Measurements from ENCODE around the gene NR0B2.

NR0B2 gene

DNA sequence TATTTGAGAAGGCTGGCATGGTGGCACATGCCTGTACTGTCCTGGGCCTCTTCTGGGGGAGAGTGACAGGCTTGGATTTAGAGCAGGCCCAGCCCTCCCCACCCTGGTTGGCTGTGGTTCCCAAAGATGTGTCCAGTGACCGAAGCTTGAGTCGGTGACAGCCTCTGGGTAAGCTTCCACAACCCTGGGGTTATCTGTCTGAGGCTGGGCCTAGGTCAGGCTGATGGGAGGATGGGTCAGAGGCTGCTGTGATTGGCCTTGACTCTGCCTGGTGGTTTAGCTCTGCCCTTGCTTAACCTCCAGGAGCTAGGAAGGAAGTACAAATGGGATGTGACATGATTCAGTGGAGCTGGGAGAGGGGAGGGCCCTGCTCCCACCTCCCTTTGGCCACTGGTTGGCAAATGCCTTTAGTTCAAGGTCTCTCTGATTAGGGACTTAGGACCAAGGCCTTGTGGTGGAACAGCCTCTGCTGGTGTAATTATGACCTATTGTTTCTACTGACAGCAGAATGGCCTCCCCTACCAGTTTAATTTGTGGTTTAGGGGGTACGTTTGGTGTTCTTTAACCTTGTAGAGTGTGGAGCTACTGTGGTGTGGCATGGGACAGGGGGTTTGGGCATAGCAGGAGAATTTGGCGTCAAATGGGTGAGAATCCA, 24.4 kb upstream of the NR0B2 start:
- peak; percentile 16 for DNase-seq (ENCODE audit: low spot score)
- FAIRE-seq, result no peak

DNA sequence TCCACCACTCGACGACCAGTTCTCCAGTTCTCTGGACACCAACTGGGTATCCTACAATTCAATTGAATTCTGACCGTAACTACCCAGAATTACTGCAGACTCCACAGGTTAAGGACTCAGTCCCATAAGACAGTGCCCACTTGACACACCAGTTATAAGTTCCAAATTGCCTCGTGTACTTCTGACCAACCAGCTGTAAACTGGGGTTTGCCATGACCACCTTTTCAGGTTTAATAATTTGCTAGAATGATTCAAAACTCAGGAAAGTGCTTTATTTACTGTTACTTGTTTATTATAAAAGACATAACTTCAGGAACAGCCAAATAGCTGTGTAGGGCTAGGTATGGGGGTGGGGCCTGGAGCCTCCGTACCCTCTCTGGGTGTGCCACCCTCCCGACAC, 23.0 kb upstream of the NR0B2 start:
- FAIRE-seq, result no peak
- no peak for DNase-seq (ENCODE audit: low spot score)

DNA sequence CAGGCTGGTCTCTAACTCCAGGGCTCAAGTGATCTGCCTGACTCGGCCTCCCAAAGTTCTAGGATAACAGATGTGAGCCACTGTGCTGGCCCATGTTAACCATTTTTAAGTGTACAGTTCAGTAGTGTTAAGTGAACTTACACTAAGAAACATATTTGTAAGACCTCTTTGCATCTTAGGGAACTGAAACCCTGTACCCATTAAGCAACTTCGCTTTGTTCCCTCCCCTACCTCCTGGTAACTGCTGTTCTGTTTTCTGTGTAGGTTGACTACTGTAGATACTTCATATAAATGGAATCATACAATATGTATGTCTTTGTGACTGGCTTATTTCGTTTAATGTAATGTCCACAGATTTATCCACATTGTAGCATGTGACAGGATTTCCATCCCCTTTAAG, 18.8 kb upstream of the NR0B2 start:
- no peak for DNase-seq (ENCODE audit: low spot score)
- no peak for FAIRE-seq

DNA sequence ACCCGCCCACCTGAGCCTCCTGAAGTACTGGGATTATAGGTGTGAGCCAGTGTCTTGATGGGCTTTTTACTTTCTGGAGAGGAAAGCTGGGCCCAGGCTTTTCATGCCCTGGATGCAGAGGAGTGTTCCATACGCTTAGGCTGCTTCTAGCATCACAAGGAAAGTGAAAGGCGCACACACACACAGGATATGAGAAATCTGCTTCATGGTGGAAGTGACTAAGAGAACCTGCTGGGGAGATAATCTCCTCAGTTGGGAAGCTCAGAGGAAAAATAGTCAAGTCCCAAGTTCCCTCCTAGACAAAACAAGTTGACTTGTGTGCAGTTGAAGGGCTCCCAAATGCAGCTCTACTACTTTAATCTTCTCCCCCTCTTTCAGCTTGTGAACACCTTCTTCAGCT, 9.9 kb upstream of the NR0B2 start:
- DNase-seq (ENCODE audit: low spot score) (peak; percentile 39), FAIRE-seq (no peak)

DNA sequence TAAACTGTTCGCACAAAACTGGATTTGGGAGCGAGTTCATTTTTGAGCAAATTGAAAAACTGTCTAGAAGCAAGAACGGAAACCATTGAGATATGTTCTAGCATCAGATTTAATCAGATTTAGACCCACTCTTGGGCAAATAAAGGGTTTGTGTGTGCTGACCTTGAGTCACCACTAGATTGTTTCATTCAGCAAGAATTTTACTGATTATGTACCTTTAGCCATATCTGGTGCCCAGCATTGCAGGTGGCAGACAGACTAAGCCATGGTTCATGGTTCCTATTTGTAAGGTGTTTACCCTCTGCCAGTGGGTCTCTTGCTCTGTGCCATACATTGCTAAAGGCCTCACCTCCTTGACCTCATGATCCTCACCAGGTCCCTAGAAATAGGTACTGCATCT, 9.1 kb upstream of the NR0B2 start:
- DNase-seq (ENCODE audit: low spot score), result peak; percentile 35
- FAIRE-seq, result no peak

DNA sequence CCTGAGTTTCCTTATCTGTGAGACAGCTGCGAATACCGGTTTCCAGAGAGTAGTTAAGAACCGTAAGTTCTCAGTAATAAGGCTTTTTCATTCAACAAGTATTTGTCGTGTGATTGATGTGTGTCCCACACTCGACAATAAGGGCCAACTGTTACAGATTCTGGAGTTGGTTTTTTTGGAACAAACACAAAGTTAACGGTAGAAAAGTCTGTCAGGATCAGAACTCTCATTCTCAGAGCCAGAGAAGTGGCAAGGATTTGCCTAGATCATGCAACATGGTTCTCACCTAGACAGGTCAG, 8.6 kb upstream of the NR0B2 start:
- no peak for DNase-seq (ENCODE audit: low spot score)
- no peak for FAIRE-seq

DNA sequence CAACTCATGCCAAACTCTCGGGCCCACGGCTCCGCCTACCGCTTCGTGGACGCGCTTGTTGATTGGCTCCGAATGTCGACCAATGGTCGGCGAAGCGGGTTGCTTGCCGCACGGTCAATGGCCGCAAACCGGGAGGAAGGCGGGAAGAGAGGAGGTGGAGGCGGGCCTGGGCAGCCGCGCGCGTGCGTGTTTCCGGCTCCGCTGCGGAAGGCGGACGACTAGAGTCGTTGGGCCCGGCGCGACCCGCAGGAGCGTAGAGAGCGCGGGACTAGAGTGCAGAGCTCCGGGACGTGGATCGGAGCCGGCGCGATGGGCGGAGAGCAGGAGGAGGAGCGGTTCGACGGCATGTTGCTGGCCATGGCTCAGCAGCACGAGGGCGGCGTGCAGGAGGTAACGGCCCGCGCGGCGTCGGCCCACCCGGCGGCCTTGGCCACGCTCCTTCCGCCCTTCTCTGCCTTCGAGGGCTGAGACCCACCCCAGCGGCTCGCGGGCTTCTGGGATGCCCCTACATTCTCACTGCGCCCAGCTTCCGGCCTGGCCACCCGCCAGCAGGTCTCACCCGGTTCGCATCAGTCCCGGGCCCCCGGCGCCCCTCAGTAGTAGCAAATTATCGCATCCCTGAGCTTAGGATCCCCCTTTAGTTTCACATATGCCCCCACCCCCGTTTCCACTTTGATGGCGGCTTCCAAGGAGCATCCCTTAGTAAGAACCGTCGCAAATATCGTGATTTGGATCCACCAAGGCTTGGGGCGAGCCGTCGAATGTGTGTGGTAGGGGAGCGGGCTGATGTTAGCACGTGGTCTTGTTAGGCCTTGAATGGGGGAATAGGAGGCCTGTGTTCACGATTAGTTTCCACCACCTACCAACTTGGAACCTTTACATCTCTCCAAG, 8.0 kb upstream of the NR0B2 start, which contains the start of gene NUDC:
Gene NUDC (plus strand): TSS at position 204 of the 891 bp plus-strand sequence. CDS start 106 bp downstream, at position 310.
- peak; percentile 91 for FAIRE-seq
- peak; percentile 91 for DNase-seq (ENCODE audit: low spot score)

DNA sequence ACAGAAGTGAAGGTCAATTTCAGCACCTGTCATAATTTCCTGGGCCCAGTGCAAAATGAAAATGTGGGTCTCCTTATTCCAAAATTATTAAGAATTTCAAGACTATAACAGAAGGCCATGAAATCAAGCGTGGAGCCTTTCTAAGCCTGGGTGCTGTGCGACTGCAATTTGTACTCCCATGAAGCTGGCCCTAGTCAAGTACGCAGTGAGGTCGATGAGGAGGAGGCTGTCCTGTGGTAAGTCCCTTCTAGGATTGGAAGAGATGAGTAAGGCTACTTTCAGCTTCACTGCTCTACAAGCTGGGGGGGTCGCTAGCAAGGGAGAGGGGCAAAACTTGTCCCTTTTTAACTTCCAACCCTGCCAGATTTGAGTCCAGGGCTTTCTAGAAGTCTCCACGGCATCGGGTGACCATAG, 7.4 kb upstream of the NR0B2 start:
- DNase-seq (ENCODE audit: low spot score) (no peak), FAIRE-seq (no peak)

DNA sequence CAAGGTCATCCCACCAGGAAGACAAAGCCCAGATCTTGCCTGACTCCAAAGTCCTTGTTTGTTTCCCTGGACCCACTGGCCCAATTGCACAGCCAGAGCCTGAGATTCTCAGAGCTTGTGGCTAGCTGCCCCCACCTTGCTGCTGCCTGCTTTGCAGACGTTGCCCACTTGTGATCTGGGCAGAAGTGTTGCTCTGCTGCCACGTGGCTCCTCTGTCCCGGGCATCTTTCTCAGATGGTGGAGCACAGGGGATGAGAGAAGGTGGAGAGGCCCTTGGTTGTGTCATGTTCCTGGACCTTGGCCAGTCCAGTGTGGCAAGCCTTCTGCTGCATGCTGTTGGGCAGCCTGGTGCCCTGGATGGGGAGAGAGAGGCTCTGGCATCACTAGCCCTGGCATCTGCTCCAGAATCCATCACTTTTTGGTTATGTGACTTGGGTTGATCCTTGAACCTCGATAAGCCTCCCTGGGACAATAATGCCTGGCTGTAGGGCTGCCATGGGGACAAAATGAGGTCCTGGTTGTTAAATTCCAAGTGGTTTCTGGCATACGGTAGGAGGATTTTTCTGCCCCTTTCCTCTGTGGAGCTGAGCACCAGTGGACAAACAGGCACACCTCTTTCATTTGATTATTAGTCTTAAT, 1.5 kb upstream of the NR0B2 start:
- DNase-seq (ENCODE audit: low spot score), result no peak

DNA sequence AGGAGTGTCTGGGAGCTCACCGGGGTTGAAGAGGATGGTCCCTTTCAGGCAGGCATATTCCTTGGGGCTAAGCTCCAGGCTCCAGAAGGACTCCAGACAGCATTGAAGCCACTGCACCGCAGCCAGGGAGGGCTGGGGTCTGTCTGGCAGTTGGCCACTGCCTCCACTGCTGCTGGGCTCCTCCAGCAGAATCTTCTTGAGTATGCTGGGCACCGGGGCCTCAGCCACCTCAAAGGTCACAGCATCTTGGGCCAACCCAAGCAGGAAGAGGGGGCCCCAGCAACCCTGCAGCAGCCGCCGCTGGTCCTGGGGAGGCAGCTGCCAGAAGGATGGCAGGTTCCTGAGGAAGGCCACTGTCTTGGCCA, 404 bp downstream of the NR0B2 start:
- FAIRE-seq (no peak), DNase-seq (ENCODE audit: low spot score) (no peak)

More for the DNA sequence above, 1.5 kb upstream of the NR0B2 start:
- FAIRE-seq, result no peak

DNA sequence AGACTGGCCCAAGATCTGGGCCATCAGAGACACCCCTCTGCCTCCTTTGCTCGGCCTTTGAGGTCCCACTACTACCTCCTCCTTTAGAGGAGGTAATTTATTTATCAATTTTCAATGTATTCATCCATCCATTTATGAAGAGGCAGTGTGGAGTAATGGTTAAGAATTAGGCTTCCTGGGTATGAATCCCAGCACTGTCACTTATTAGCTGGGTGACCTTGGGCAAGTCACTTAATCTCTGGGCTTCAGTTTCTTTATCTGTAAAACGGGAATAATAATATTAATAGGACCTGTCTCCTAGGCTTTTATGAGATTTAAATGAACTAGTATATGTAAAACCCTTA, 1.7 kb downstream of the NR0B2 start:
- FAIRE-seq, result no peak
- DNase-seq (ENCODE audit: low spot score), result no peak

DNA sequence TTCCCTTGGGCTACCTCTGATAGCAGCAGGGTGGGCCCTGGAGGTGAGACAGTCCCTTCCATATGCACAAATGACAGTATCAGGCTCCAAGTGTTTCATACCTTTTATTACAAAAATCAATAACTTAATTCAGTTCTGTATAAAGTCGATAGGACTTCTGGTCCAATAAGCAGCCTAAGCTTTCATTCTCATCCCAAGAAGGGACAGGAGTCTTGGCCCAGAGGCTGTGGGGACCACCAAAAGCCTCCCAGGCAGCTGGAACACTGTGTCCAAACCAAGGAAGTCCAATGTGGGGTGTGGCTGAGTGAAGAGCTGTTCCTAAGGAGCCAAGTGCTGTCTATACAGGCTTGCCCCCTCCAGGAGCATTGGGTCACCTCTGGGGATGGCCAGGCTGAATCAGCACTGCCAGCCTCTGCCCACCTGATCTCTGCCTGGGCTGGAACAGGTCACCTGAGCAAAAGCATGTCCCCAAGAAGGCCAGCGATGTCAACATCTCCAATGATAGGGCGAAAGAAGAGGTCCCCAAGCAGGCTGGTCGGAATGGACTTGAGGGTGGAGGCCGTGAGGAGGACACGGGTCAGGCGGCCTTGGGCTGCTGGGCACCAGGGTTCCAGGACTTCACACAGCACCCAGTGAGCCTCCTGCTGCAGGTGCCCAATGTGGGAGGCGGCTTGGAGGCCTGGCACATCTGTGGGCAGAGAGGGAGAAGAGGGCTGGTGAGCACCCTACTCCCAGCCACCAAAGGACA, 2.2 kb downstream of the NR0B2 start:
- DNase-seq (ENCODE audit: low spot score) (no peak), FAIRE-seq (no peak)

DNA sequence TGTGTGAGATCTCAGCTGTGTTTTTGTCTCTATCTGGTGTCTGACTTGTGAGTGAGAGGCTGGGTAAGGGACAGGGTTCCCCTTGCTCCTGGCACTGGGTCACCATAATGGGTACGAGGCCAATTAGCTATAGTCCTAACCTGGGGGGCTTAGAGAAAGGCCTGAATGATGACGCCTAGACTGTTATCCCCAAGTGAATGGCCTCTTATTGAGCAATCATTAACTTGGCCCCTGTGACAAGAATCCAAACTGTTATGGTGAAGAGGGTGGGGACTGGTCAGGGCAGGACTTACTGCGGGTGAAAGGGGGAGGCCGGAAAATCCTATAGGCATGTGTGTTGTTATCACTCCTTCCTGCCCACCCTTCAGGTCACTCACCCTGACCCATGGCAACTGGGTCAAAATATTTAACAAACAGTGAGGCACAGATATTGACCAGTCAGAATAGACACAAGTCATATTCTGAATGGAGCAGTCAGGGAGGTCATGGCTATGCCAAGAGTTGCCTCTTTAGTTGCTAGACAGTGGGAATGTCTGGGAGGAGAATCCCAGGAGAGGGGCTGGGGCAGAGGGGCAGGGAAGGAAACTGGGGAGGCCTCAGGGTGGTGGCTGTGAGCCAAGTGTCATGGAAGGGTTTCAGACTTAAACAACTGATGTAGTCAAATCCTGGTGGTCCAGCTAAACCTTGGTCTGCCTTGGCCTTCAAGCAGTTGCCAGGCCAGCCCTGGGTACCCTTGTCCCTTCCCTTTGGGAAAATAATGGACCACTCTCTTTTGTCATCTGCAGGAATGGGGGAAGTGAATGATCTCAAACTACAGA, 3.2 kb downstream of the NR0B2 start:
- no peak for FAIRE-seq
- peak; percentile 48 for DNase-seq (ENCODE audit: low spot score)

DNA sequence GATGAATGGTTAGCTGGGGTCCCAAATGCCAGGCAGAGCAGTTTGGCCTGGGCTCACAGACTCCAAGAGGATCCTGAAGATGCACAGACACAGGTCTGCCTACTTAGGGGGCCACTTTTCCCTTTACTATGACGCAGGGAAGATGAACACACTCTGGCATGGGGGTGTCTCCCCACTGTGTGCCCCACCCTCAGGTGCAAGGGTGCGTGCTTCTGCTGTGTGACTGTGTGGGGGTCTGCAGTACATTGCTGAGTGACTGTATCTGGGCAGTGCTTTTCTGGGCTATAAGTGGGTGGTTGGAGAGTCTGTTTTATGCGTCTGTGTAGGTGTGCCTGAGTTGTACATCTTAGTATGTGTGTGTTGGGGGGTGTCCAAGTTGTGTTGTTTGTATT, 3.8 kb downstream of the NR0B2 start:
- DNase-seq (ENCODE audit: low spot score) (no peak), FAIRE-seq (no peak)

DNA sequence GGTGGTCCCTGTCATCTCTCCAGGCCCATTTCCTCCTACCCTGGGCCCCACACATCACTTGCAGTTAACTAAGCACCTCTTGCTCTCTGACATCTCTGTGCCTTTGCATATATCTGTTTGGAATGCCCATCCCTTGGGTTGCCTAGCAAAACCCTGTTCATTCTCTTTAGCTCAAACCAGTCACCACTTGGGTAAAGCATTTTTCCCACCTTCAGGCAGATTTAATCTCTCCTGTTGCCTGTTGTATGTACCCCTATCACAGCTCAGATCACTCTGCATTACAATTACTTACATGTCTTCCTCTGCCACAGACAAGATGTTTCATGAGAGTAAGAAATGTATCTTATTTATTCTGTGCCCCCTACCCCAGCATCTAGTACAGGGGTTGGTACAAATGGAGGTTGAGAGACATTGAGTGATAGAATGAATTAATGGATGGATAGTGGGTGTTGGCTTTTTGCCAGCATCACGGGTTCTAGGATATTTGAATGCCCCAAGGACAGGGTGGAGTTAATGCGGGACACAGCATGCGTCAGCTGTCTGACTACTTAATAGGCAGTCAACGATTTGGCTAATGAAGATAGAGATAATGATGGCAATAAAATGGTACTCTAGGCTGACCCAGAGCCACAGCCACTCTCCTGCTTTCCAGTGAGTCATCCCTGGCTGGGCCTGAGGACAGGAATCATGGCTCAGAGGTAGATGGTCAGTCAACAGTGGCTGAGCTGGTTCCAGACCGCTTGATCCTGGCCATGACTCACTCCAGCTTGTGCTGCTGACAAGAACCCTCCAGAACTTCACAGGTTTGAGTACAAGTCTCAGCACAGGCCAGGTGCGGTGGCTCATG, 6.5 kb downstream of the NR0B2 start:
- DNase-seq (ENCODE audit: low spot score) (peak; percentile 94), FAIRE-seq (peak; percentile 95)

DNA sequence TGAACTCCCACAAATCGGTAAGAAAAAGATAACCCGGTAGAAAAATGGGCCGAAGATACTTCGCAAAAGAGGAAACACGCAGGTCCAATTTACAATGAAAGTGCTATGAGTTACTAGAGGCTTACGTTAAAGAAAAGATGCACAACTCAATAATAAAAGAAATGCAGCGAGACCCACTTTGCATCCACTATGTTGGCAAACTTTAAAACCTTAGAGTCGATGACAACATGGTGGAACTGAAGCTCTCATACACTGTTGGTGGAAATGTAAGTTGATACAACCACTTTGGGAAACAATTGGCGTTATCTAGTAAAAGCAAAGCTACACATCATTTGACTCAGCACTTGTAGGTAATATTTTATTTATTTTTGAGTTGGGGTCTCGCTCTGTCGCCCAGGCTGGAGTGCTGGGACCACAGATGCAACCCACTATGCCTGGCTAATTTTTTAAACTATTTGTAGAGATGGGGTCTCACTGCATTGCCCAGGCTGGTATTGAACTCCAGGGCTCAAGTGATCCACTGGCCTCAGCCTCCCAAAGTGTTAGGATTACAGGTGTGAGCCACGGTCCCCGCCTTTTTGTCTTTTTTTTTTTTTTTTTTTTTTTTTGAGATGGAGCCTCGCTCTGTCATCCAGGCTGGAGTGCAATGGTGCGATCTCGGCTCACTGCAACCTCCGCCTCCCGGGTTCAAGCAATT, 12.8 kb downstream of the NR0B2 start:
- FAIRE-seq (no peak), DNase-seq (ENCODE audit: low spot score) (no peak)

DNA sequence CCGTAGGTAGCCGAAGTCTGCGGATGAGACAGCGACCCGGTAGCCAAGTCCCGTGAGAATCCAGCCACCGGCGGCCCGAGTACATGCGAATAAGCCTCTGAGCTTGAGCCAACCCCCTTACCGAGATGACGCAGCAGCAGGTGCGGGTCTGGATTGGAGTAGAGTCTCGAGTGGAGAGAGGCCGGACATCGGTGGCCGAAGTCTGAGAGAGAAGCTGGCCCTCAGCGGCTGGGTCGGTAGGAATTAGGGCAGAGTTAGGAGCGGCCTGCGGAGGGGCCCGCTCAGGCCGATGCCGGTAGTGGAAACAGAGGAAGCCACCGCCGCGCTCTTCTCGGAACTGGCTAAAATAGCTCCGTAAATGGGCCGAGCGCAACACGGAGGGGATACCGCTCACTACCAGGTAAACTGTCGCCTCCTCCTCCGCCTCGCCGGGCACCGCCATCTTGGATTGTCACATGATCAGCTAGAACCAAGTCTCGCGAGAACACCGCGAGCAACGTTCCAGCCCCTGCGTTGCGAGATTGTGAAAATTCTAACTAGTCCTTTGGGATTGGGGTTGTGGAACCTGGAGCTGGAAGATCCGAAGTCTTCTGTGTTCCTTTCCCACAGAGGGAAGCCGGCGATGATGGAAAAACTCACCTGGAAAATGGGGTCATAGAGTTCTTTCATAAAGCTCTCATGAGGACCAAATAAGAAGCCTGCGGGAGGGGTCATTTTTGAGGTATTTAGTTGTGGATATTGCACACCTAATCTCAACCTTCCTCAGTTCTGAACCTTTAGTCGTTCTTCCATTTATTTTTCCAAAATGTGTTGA, 13.6 kb downstream of the NR0B2 start, which contains the start of gene GPATCH3:
Gene GPATCH3 (minus strand): TSS at position 467 of the 814 bp plus-strand sequence. CDS start 25 bp downstream, at position 442.
- FAIRE-seq, result peak; percentile 65
- DNase-seq (ENCODE audit: low spot score), result peak; percentile 83

DNA sequence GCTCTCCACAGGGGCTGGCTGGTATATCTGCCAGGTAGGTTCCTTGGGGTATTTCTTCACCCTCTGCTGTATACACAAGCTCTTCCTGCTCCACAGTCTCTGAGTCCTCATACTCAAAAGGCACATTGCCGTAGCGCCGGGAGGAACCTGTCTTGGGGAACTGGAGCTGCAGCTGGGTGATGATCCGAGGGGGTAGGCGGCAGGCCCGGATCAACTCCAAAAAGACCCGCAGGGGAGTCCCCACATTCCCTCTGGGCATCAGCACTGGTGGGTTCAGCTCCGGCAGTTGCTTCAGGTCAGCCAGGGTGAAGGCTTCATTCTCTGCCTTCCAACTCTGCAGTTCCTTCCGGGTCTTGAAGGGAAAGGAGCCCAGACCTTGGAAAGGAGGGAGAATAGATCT, 16.4 kb downstream of the NR0B2 start:
- FAIRE-seq (no peak), DNase-seq (ENCODE audit: low spot score) (no peak)

DNA sequence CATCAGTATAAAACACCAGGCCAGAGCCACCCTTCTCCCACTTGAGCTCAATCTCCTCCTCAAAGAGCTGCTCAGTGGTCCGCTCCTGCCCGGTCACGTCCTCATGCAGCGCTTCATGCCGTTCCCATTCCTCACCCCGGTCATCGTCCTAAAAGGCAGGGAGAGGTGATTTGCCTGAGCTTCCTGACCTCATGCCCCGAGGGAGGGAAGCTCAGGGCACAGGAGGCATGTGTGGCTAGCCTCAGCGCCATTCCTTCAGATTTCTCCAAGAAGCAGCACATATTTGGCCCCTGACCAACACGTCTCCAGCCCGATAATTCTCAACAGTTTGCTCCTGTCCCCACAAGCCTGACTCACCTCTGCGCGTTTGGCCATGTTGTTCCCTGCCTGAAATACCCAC, 19.5 kb downstream of the NR0B2 start:
- no peak for FAIRE-seq

More for the DNA sequence above, 19.5 kb downstream of the NR0B2 start:
- no peak for DNase-seq (ENCODE audit: low spot score)
